ENCODE results near the gene ARL4A.

ARL4A gene

GRCh38 chr7:12728192-12728538 lies 40.7 kb downstream of the ARL4A start:
- H3F3A ChIP-seq (ENCODE audit: insufficient read depth, low read length): no peaks in the 10 kb centered on the region
- TF ChIP-seq CTCF (IDR thresholded peaks at IDR 0.05; ENCODE audit: low read length) (no peak), EZH2 (IDR thresholded peaks at IDR 0.05; ENCODE audit: borderline replicate concordance, low read length) (no peak)
- H3K79me2 ChIP-seq (ENCODE audit: insufficient read depth, low read length): no peaks in the 10 kb centered on the region
- H3K27me3 ChIP-seq (ENCODE audit: insufficient read depth, low read length): no peaks in the 10 kb centered on the region
- H3K9me3 ChIP-seq (ENCODE audit: low read length): no peaks in the 10 kb centered on the region
- H2AFZ ChIP-seq (ENCODE audit: low read length): no peak overlapping the region
- no peaks in the 10 kb centered on the region for H3K9me2 ChIP-seq (ENCODE audit: low read depth, low read length)
- no peak overlapping the region for H3K4me2 ChIP-seq (ENCODE audit: low read length)
- no peak overlapping the region for H3K27ac ChIP-seq (ENCODE audit: low read depth, low read length, poor library complexity, severe bottlenecking)
- H3K4me3 ChIP-seq (ENCODE audit: low read depth, low read length, poor library complexity, severe bottlenecking): no peak overlapping the region
- no peaks in the 10 kb centered on the region for H3K4me1 ChIP-seq (ENCODE audit: insufficient read depth, low read length, severe bottlenecking)
- no peaks in the 10 kb centered on the region for H3K36me3 ChIP-seq (ENCODE audit: insufficient read depth, low read length)
- H4K20me1 ChIP-seq (ENCODE audit: insufficient read depth, low read length): no peaks in the 10 kb centered on the region
- no peak overlapping the region for H3K9ac ChIP-seq (ENCODE audit: low read length)

- H3K4me2 ChIP-seq (ENCODE audit: low read length): no peak overlapping the region
- H3F3A ChIP-seq (ENCODE audit: insufficient read depth, low read length): no peaks in the 10 kb centered on the region
- H4K20me1 ChIP-seq (ENCODE audit: insufficient read depth, low read length): no peaks in the 10 kb centered on the region
- H3K9me2 ChIP-seq (ENCODE audit: low read depth, low read length): no peaks in the 10 kb centered on the region
- H2AFZ ChIP-seq (ENCODE audit: low read length): no peak overlapping the region
- H3K27me3 ChIP-seq (ENCODE audit: insufficient read depth, low read length): no peaks in the 10 kb centered on the region
- no peaks in the 10 kb centered on the region for H3K79me2 ChIP-seq (ENCODE audit: insufficient read depth, low read length)
- no peaks in the 10 kb centered on the region for H3K9me3 ChIP-seq (ENCODE audit: low read length)
- no peak overlapping the region for H3K9ac ChIP-seq (ENCODE audit: low read length)
- H3K4me1 ChIP-seq (ENCODE audit: insufficient read depth, low read length, severe bottlenecking): no peaks in the 10 kb centered on the region
- no peak overlapping the region for H3K27ac ChIP-seq (ENCODE audit: low read depth, low read length, poor library complexity, severe bottlenecking)
- no peak for TF ChIP-seq CTCF (IDR thresholded peaks at IDR 0.05; ENCODE audit: low read length)
- no peak for TF ChIP-seq EZH2 (IDR thresholded peaks at IDR 0.05; ENCODE audit: borderline replicate concordance, low read length)
- no peak overlapping the region for H3K4me3 ChIP-seq (ENCODE audit: low read depth, low read length, poor library complexity, severe bottlenecking)
- H3K36me3 ChIP-seq (ENCODE audit: insufficient read depth, low read length): no peaks in the 10 kb centered on the region
Measured at GRCh38 chr7:12729112-12729511, 41.7 kb downstream of the ARL4A start.

- H3K9ac ChIP-seq (ENCODE audit: low read length): no peak overlapping the region
- TF ChIP-seq EZH2 (IDR thresholded peaks at IDR 0.05; ENCODE audit: borderline replicate concordance, low read length) (no peak), CTCF (IDR thresholded peaks at IDR 0.05; ENCODE audit: low read length) (no peak)
- H3K4me1 ChIP-seq (ENCODE audit: insufficient read depth, low read length, severe bottlenecking): no peaks in the 10 kb centered on the region
- no peak overlapping the region for H3K4me3 ChIP-seq (ENCODE audit: low read depth, low read length, poor library complexity, severe bottlenecking)
- no peak overlapping the region for H2AFZ ChIP-seq (ENCODE audit: low read length)
- H3K79me2 ChIP-seq (ENCODE audit: insufficient read depth, low read length): no peaks in the 10 kb centered on the region
- no peaks in the 10 kb centered on the region for H3K36me3 ChIP-seq (ENCODE audit: insufficient read depth, low read length)
- H4K20me1 ChIP-seq (ENCODE audit: insufficient read depth, low read length): no peaks in the 10 kb centered on the region
- H3K9me3 ChIP-seq (ENCODE audit: low read length): no peaks in the 10 kb centered on the region
- H3F3A ChIP-seq (ENCODE audit: insufficient read depth, low read length): no peaks in the 10 kb centered on the region
- no peak overlapping the region for H3K27ac ChIP-seq (ENCODE audit: low read depth, low read length, poor library complexity, severe bottlenecking)
- H3K27me3 ChIP-seq (ENCODE audit: insufficient read depth, low read length): no peaks in the 10 kb centered on the region
- no peak overlapping the region for H3K4me2 ChIP-seq (ENCODE audit: low read length)
- no peaks in the 10 kb centered on the region for H3K9me2 ChIP-seq (ENCODE audit: low read depth, low read length)
Measured at GRCh38 chr7:12730523-12730922, 43.1 kb downstream of the ARL4A start.
